Measurements from ENCODE around the gene ABCB9. TPM values are rescaled to one million over a fixed set of nuclear protein-coding genes. Genes with fewer than 3 reads are reported as not detected.

ABCB9 gene
- total and polyA plus RNA-seq, 2 donors (not counting 1 experiment from before 2014, with no cell fraction given), result 2.1 to 3.7 TPM

- no peaks in the 10 kb centered on the region for H3K4me1 Mint-ChIP-seq
- ChIA-PET CTCF (interaction anchor here (1.0 kb wide), 1 partner anchor 126 kb away, joined by 3 read pairs; no protein-coding TSS in a partner anchor), POLR2A (no interaction called here)
- no peaks in the 10 kb centered on the region for H3K27me3 Mint-ChIP-seq
- intact Hi-C loops (cut with micrococcal nuclease), result no loop called here
- no peak overlapping the region for H3K27ac ChIP-seq (ENCODE audit: low read length in 2 of 2)
- H3K4me3 Mint-ChIP-seq, result no peak overlapping the region
- peaks cover 3% of the 10 kb centered on the region for H3K79me2 ChIP-seq (ENCODE audit: control insufficient read depth, insufficient read depth, low read length)
- no peaks in the 10 kb centered on the region for H3K9me3 Mint-ChIP-seq (ENCODE audit: insufficient read depth)
- no peaks in the 10 kb centered on the region for H3K4me1 ChIP-seq (ENCODE audit: control insufficient read depth in 2 of 2, insufficient read depth in 2 of 2, low read length in 2 of 2)
- no peak for ATAC-seq (ENCODE audit: low read depth)
- no peak overlapping the region for H3K4me3 ChIP-seq (ENCODE audit: control extremely low read depth in 1 of 5, extremely low read depth in 1 of 5, insufficient read depth in 1 of 5, low read depth in 2 of 5, low read length in 4 of 5)
- no peak overlapping the region for H3K4me2 ChIP-seq (replicated peaks; ENCODE audit: low read depth, low read length, poor library complexity, severe bottlenecking)
- H3K27me3 ChIP-seq (replicated peaks in 1 of 4; ENCODE audit: control extremely low read depth in 1 of 4, control insufficient read depth in 3 of 4, insufficient read depth in 4 of 4, low read length in 3 of 4), result no peaks in the 10 kb centered on the region
- H3K36me3 ChIP-seq (replicated peaks in 1 of 2; ENCODE audit: control extremely low read depth in 1 of 2, control insufficient read depth in 1 of 2, extremely low read depth in 1 of 2, insufficient read depth in 2 of 2, low read length in 1 of 2), result peaks cover 0 to 7% of the 10 kb centered on the region in 2 experiments
- no peak for TF ChIP-seq EZH2 (IDR thresholded peaks at IDR 0.05; ENCODE audit: borderline replicate concordance, insufficient read depth, low read depth, low read length, poor library complexity, severe bottlenecking)
- no peak for TF ChIP-seq CTCF (IDR thresholded peaks at IDR 0.05)
- H4K20me1 ChIP-seq (ENCODE audit: control insufficient read depth, insufficient read depth, low read length, poor library complexity, severe bottlenecking), result no peaks in the 10 kb centered on the region
- 87% methylated on average over 12 of the region's 12 CpGs for WGBS (ENCODE audit: insufficient coverage)
- H3K9ac ChIP-seq (ENCODE audit: low read length), result no peak overlapping the region
- no peaks in the 10 kb centered on the region for H3K9me3 ChIP-seq (ENCODE audit: control extremely low read depth in 1 of 3, control insufficient read depth in 2 of 3, insufficient read depth in 1 of 3, low read length in 2 of 3)
- no peak for DNase-seq
- H3K27ac Mint-ChIP-seq, result no peak overlapping the region
- no peak overlapping the region for H2AFZ ChIP-seq (ENCODE audit: insufficient read depth, low read depth, low read length, poor library complexity, severe bottlenecking)
These were observed 40.7 kb upstream of the ABCB9 start for GRCh38 chr12:123006977-123007376.

- H3K27ac ChIP-seq (ENCODE audit: low read length in 2 of 2), result no peak overlapping the region
- Mint-ChIP-seq H3K27me3 (no peaks in the 10 kb centered on the region), H3K4me3 (no peak overlapping the region), H3K27ac (no peak overlapping the region), H3K9me3 (ENCODE audit: insufficient read depth) (no peaks in the 10 kb centered on the region), H3K4me1 (no peaks in the 10 kb centered on the region)
- WGBS (ENCODE audit: insufficient coverage), result 96% methylated on average over 20 of the region's 22 CpGs
- no peak overlapping the region for H3K4me2 ChIP-seq (replicated peaks; ENCODE audit: low read depth, low read length, poor library complexity, severe bottlenecking)
- ChIA-PET CTCF (no interaction called here), POLR2A (interaction anchor here (0.6 kb wide), 1 partner anchor 168 kb away, joined by 4 read pairs; no protein-coding TSS in a partner anchor)
- H3K4me3 ChIP-seq (ENCODE audit: control extremely low read depth in 1 of 5, extremely low read depth in 1 of 5, insufficient read depth in 1 of 5, low read depth in 2 of 5, low read length in 4 of 5), result no peak overlapping the region
- no peaks in the 10 kb centered on the region for H3K4me1 ChIP-seq (ENCODE audit: control insufficient read depth in 2 of 2, insufficient read depth in 2 of 2, low read length in 2 of 2)
- H4K20me1 ChIP-seq (ENCODE audit: control insufficient read depth, insufficient read depth, low read length, poor library complexity, severe bottlenecking), result no peaks in the 10 kb centered on the region
- no peak for DNase-seq
- H2AFZ ChIP-seq (ENCODE audit: insufficient read depth, low read depth, low read length, poor library complexity, severe bottlenecking), result no peak overlapping the region
- ATAC-seq (ENCODE audit: low read depth), result no peak
- no peaks in the 10 kb centered on the region for H3K79me2 ChIP-seq (ENCODE audit: control insufficient read depth, insufficient read depth, low read length)
- H3K9ac ChIP-seq (ENCODE audit: low read length), result no peak overlapping the region
- no peaks in the 10 kb centered on the region for H3K9me3 ChIP-seq (ENCODE audit: control extremely low read depth in 1 of 3, control insufficient read depth in 2 of 3, insufficient read depth in 1 of 3, low read length in 2 of 3)
- H3K27me3 ChIP-seq (replicated peaks in 1 of 4; ENCODE audit: control extremely low read depth in 1 of 4, control insufficient read depth in 3 of 4, insufficient read depth in 4 of 4, low read length in 3 of 4), result no peaks in the 10 kb centered on the region
- peaks cover 0 to 12% of the 10 kb centered on the region in 2 experiments for H3K36me3 ChIP-seq (replicated peaks in 1 of 2; ENCODE audit: control extremely low read depth in 1 of 2, control insufficient read depth in 1 of 2, extremely low read depth in 1 of 2, insufficient read depth in 2 of 2, low read length in 1 of 2)
- no peak for TF ChIP-seq CTCF (IDR thresholded peaks at IDR 0.05)
- no peak for TF ChIP-seq EZH2 (IDR thresholded peaks at IDR 0.05; ENCODE audit: borderline replicate concordance, insufficient read depth, low read depth, low read length, poor library complexity, severe bottlenecking)
- intact Hi-C loops (cut with micrococcal nuclease), result no loop called here
These were observed 38.9 kb upstream of the ABCB9 start for GRCh38 chr12:123005081-123005626.

All from B cell (primary cell).